H9 (cell line): ENCODE measurements around the gene ZC3H8. TPM values are rescaled to one million over a fixed set of nuclear protein-coding genes. Genes with fewer than 3 reads are reported as not detected.

Source experiments
- DNase-seq: peaks from one replicate; pipeline ENCODE4 v3.0.0-alpha.2; 2017
- H2AFZ ChIP-seq: one replicate; pipeline ENCODE4 v1.6.1; 2013; ENCODE audit warnings: mild to moderate bottlenecking, low read length, control low read depth, moderate library complexity
- H2AK5ac ChIP-seq: 2 replicates; pipeline ENCODE4 v1.6.1; 2013; ENCODE audit warnings: low read length, control low read depth, mixed read lengths; ENCODE audit not compliant: insufficient read length
- H2BK120ac ChIP-seq: one replicate; pipeline ENCODE4 v1.6.1; 2013; ENCODE audit warnings: low read depth, mild to moderate bottlenecking, low read length, control low read depth, inconsistent platforms; ENCODE audit not compliant: poor library complexity, severe bottlenecking
- H2BK12ac ChIP-seq: 2 replicates; pipeline ENCODE4 v1.6.1; 2013; ENCODE audit warnings: low read length, control low read depth, mixed read lengths, low read depth; ENCODE audit not compliant: insufficient read length
- H2BK15ac ChIP-seq: 2 replicates; pipeline ENCODE4 v1.6.1; 2013; ENCODE audit warnings: low read depth, low read length, control low read depth
- H2BK20ac ChIP-seq: one replicate; pipeline ENCODE4 v1.6.1; 2013; ENCODE audit warnings: low read depth, mild to moderate bottlenecking, low read length, control low read depth, inconsistent platforms; ENCODE audit not compliant: poor library complexity, severe bottlenecking
- H2BK5ac ChIP-seq: 2 replicates; pipeline ENCODE4 v1.6.1; 2013; ENCODE audit warnings: low read length, control low read depth, mixed read lengths; ENCODE audit not compliant: insufficient read length
- H3K14ac ChIP-seq: 2 replicates; pipeline ENCODE4 v1.6.1; 2013; ENCODE audit warnings: low read length, control low read depth; ENCODE audit not compliant: insufficient read depth
- H3K18ac ChIP-seq: 2 replicates; pipeline ENCODE4 v1.6.1; 2013; ENCODE audit warnings: low read depth, mild to moderate bottlenecking, mixed read lengths, low read length, control low read depth; ENCODE audit not compliant: insufficient read length
- H3K23ac ChIP-seq: 2 replicates; pipeline ENCODE4 v1.6.1; 2013; ENCODE audit warnings: low read length, control low read depth, mixed read lengths, low read depth; ENCODE audit not compliant: insufficient read length
- H3K23me2 ChIP-seq: 2 replicates; pipeline ENCODE4 v1.6.1; 2013; ENCODE audit warnings: low read depth, mild to moderate bottlenecking, mixed read lengths, low read length, control low read depth; ENCODE audit not compliant: insufficient read length, poor library complexity, severe bottlenecking
- H3K27ac ChIP-seq: 2 replicates; pipeline ENCODE4 v1.5.1; 2013; ENCODE audit warnings: low read length, control low read depth, mixed read lengths, low read depth; ENCODE audit not compliant: insufficient read length
- H3K27me3 ChIP-seq: 2 replicates; pipeline ENCODE4 v1.6.1; 2013; ENCODE audit warnings: low read length, control low read depth, inconsistent platforms; ENCODE audit not compliant: insufficient read depth
- H3K4ac ChIP-seq: 2 replicates; pipeline ENCODE4 v1.6.1; 2013; ENCODE audit warnings: low read depth, mild to moderate bottlenecking, control low read depth, inconsistent platforms, low read length, moderate library complexity
- H3K4me1 ChIP-seq: 2 replicates; pipeline ENCODE4 v1.6.1; 2013; ENCODE audit warnings: low read length, control low read depth, inconsistent platforms; ENCODE audit not compliant: insufficient read depth
- H3K4me2 ChIP-seq: 2 replicates; pipeline ENCODE4 v1.6.1; 2013; ENCODE audit warnings: low read length, control low read depth, mixed read lengths; ENCODE audit not compliant: insufficient read length, insufficient read depth
- H3K56ac ChIP-seq: 2 replicates; pipeline ENCODE4 v1.6.1; 2013; ENCODE audit warnings: low read depth, mild to moderate bottlenecking, mixed read lengths, low read length, control low read depth; ENCODE audit not compliant: insufficient read length
- H3K79me1 ChIP-seq: 2 replicates; pipeline ENCODE4 v1.6.1; 2013; ENCODE audit warnings: low read depth, mild to moderate bottlenecking, moderate library complexity, low read length, control low read depth, inconsistent platforms; ENCODE audit not compliant: insufficient read depth, poor library complexity, severe bottlenecking
- H3K79me2 ChIP-seq: 2 replicates; pipeline ENCODE4 v1.6.1; 2013; ENCODE audit warnings: low read length, control low read depth, inconsistent platforms; ENCODE audit not compliant: insufficient read depth
- H3K9ac ChIP-seq: 2 replicates; pipeline ENCODE4 v1.6.1; 2013; ENCODE audit warnings: low read length, control low read depth, mixed read lengths; ENCODE audit not compliant: insufficient read length; ENCODE audit errors: extremely low read depth
- H3K9me3 ChIP-seq: one replicate; pipeline ENCODE4 v1.6.1; 2013; ENCODE audit warnings: low read depth, low read length, inconsistent platforms; ENCODE audit not compliant: control insufficient read depth
- H3T11ph ChIP-seq: one replicate; pipeline ENCODE4 v1.6.1; 2013; ENCODE audit warnings: mild to moderate bottlenecking, low read length, control low read depth, inconsistent platforms
- H4K20me1 ChIP-seq: one replicate; pipeline ENCODE4 v1.6.1; 2013; ENCODE audit not compliant: control insufficient read depth, insufficient read length, insufficient read depth
- H4K5ac ChIP-seq: 2 replicates; pipeline ENCODE4 v1.6.1; 2013; ENCODE audit warnings: low read depth, mild to moderate bottlenecking, mixed read lengths, low read length, control low read depth; ENCODE audit not compliant: insufficient read length
- H4K8ac ChIP-seq: replicated peaks from 2 replicates; pipeline ENCODE4 v1.6.1; 2013; ENCODE audit warnings: low read length, control low read depth, mixed read lengths, low read depth; ENCODE audit not compliant: insufficient read length
- H4K91ac ChIP-seq: 2 replicates; pipeline ENCODE4 v1.6.1; 2013; ENCODE audit warnings: low read depth, mild to moderate bottlenecking, moderate library complexity, mixed read lengths, low read length, control low read depth; ENCODE audit not compliant: insufficient read length
- H3K27ac Mint-ChIP-seq, 3 experiments: 2 replicates in 2 of 3; 3 replicates in 1 of 3; pipeline ENCODE4 v1.8.0; 2020 to 2021; ENCODE audit warnings: mixed read lengths in 3 of 3, mild to moderate bottlenecking in 1 of 3, moderate library complexity in 1 of 3
- H3K27me3 Mint-ChIP-seq: 2 replicates; pipeline ENCODE4 v1.8.0; 2021; ENCODE audit warnings: low read depth, mild to moderate bottlenecking, moderate library complexity, mixed read lengths
- H3K36me3 Mint-ChIP-seq, 3 experiments: 2 replicates in 2 of 3; 3 replicates in 1 of 3; pipeline ENCODE4 v1.8.0; 2020 to 2021; ENCODE audit warnings: low read depth in 3 of 3, mixed read lengths in 3 of 3; ENCODE audit not compliant: insufficient read depth in 1 of 3
- H3K4me1 Mint-ChIP-seq, 2 experiments: 2 replicates each; pipeline ENCODE4 v1.8.0; 2020; ENCODE audit warnings: mixed read lengths in 2 of 2
- H3K4me3 Mint-ChIP-seq, 2 experiments: 2 replicates in 1 of 2; 3 replicates in 1 of 2; pipeline ENCODE4 v1.8.0; 2020 to 2021; ENCODE audit warnings: mild to moderate bottlenecking in 2 of 2, mixed read lengths in 2 of 2, moderate library complexity in 1 of 2
- H3K9me3 Mint-ChIP-seq, 2 experiments: 2 replicates in 1 of 2; 3 replicates in 1 of 2; pipeline ENCODE4 v1.8.0; 2020; ENCODE audit warnings: mild to moderate bottlenecking in 2 of 2, mixed read lengths in 2 of 2, moderate library complexity in 1 of 2
- WGBS: extraction: QIAGEN DNeasy Blood & Tissue Kit; methylation state at CpG from one replicate; pipeline ENCODE4 v1.1.7; 2013; ENCODE audit warnings: missing lambda C conversion rate, low lambda C conversion rate, mixed read lengths; ENCODE audit not compliant: insufficient read length; ENCODE audit errors: extremely low coverage; 5-methylcytosine and 5-hydroxymethylcytosine counted together
- total RNA-seq: library from RNA; stranded (reverse); gene quantifications from 2 replicates; pipeline ENCODE4 v1.2.1, GENCODE V29; 2021
- TF ChIP-seq, protein P1 (sequence below): fragments of 200-600 bp; sonication (generic); conservative IDR thresholded peaks from 3 replicates; pipeline ENCODE4 v1.8.0; 2021; ENCODE audit warnings: antibody characterized with exemption, mild to moderate bottlenecking

The ZC3H8 gene
- total RNA-seq, 1 experiment from 2014 or later = 6.9 TPM

DNA sequence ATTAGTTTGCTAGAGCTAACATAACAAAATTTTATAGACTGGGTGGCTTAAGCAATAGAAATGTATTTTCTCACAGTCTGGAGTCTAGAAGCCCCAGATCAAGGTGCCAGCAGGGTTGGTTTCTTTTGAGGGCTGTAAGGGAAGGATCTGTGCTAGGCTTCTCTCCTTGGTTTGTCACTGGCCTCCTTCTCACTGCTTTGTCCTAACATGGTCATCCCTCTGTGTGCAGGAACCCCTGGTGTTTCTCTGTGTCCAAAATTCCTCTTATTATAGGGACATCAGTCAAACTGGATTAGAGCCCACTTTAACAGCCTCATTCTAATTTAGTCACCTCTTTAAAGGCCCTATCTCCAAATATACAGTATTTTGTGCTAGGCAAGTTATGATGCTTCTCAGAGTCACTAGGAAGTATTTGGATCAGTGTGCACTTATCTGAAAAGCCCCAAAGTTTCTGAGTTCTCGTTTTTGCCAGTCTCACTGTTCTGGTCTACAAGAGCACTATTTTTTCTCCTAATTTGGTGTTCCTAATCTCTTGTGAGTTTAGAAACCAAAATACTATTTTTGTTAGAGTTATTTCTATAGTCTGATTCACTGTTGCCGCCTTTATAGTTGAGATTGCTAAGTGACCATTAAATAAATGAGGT is 49.6 kb upstream of the ZC3H8 start:
- Histone ChIP-seq H3K79me2 (no peaks in the 10 kb centered on the region), H2BK5ac (no peak overlapping the region), H4K20me1 (no peaks in the 10 kb centered on the region), H2BK120ac (no peak overlapping the region), H3K27ac (no peak overlapping the region), H3K4me2 (no peak overlapping the region), H3K18ac (no peak overlapping the region), H4K91ac (no peak overlapping the region), H2AK5ac (no peak overlapping the region), H3K27me3 (no peaks in the 10 kb centered on the region), H3K9me3 (no peaks in the 10 kb centered on the region), H2BK15ac (no peak overlapping the region), H2AFZ (no peak overlapping the region), H3T11ph (no peak overlapping the region), H3K9ac (no peak overlapping the region), H3K4ac (no peak overlapping the region), H3K14ac (no peak overlapping the region), H3K79me1 (no peaks in the 10 kb centered on the region), H3K56ac (no peak overlapping the region), H2BK12ac (no peak overlapping the region), H3K4me1 (no peaks in the 10 kb centered on the region), H3K23ac (no peak overlapping the region), H3K23me2 (no peaks in the 10 kb centered on the region), H4K5ac (no peak overlapping the region), H2BK20ac (no peak overlapping the region), H4K8ac (no peak overlapping the region)
- H3K36me3 Mint-ChIP-seq = peaks cover 3 to 19% (median 10%) of the 10 kb centered on the region in 3 experiments
- no peaks in the 10 kb centered on the region for H3K27me3 Mint-ChIP-seq
- no peak for DNase-seq
- no CpG with 5 or more reads among the region's 2 CpGs for WGBS
- no peak overlapping the region for H3K4me3 Mint-ChIP-seq
- no peaks in the 10 kb centered on the region for H3K4me1 Mint-ChIP-seq
- no peak overlapping the region for H3K27ac Mint-ChIP-seq
- TF ChIP-seq, protein P1, sequence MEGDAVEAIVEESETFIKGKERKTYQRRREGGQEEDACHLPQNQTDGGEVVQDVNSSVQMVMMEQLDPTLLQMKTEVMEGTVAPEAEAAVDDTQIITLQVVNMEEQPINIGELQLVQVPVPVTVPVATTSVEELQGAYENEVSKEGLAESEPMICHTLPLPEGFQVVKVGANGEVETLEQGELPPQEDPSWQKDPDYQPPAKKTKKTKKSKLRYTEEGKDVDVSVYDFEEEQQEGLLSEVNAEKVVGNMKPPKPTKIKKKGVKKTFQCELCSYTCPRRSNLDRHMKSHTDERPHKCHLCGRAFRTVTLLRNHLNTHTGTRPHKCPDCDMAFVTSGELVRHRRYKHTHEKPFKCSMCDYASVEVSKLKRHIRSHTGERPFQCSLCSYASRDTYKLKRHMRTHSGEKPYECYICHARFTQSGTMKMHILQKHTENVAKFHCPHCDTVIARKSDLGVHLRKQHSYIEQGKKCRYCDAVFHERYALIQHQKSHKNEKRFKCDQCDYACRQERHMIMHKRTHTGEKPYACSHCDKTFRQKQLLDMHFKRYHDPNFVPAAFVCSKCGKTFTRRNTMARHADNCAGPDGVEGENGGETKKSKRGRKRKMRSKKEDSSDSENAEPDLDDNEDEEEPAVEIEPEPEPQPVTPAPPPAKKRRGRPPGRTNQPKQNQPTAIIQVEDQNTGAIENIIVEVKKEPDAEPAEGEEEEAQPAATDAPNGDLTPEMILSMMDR = no peak
- no peaks in the 10 kb centered on the region for H3K9me3 Mint-ChIP-seq
